ENCODE data around the gene KDELR3. TPM values are rescaled to one million over a fixed set of nuclear protein-coding genes. Genes with fewer than 3 reads are reported as not detected.

KDELR3 gene
- polyA plus RNA-seq, 1 donor (not counting 4 experiments of a cell fraction or from before 2014, with no cell fraction given) = 10.1 TPM

- Histone ChIP-seq H3K4me1 (ENCODE audit: control insufficient read depth, extremely low read depth, insufficient read depth, low read length) (peaks cover 20% of the 10 kb centered on the region), H3K9ac (ENCODE audit: control insufficient read depth, extremely low read depth, insufficient read depth, low read length) (no peak overlapping the region), H3K9me1 (ENCODE audit: control insufficient read depth, extremely low read depth, insufficient read depth, low read length) (no peaks in the 10 kb centered on the region), H3K27me3 (ENCODE audit: control insufficient read depth, extremely low read depth, insufficient read depth, low read length) (peaks cover 76% of the 10 kb centered on the region), H2AFZ (ENCODE audit: control insufficient read depth, low read length) (no peak overlapping the region), H3K4me3 (ENCODE audit: control insufficient read depth in 2 of 3, extremely low read depth in 1 of 3, insufficient read depth in 2 of 3, low read depth in 1 of 3, low read length in 3 of 3) (no peak overlapping the region), H4K20me1 (ENCODE audit: control insufficient read depth, extremely low read depth, insufficient read depth, low read length) (no peaks in the 10 kb centered on the region), H3K79me2 (ENCODE audit: control insufficient read depth, insufficient read depth, low read length) (no peaks in the 10 kb centered on the region), H3K9me3 (ENCODE audit: control insufficient read depth, low read depth, low read length) (no peaks in the 10 kb centered on the region), H3K36me3 (ENCODE audit: control insufficient read depth in 2 of 2, extremely low read depth in 1 of 2, insufficient read depth in 2 of 2, low read length in 2 of 2) (no peaks in the 10 kb centered on the region), H3K27ac (ENCODE audit: control insufficient read depth, insufficient read depth, low read length) (no peak overlapping the region), H3K4me2 (ENCODE audit: control insufficient read depth, extremely low read depth, insufficient read depth, low read depth, low read length) (no peak overlapping the region)
- DNase-seq (ENCODE audit: low read depth, low spot score) (no peak), FAIRE-seq (no peak)
- TF ChIP-seq CTCF (optimal IDR thresholded peaks at IDR 0.05 in 1 of 3, IDR thresholded peaks at IDR 0.05 in 1 of 3, conservative IDR thresholded peaks at IDR 0.05 in 1 of 3; ENCODE audit: extremely low read depth in 1 of 3, insufficient read depth in 2 of 3, low read length in 3 of 3) (no peak), EZH2 (IDR thresholded peaks at IDR 0.05; ENCODE audit: low read length) (no peak)
- dilution Hi-C loops (cut with MboI; ENCODE audit: extremely low pct_ligation_motif_present, low sequenced_read_pairs) = no loop called here
These were observed 13.9 kb upstream of the KDELR3 start for GRCh38 chr22:38453996-38454352.

DNA sequence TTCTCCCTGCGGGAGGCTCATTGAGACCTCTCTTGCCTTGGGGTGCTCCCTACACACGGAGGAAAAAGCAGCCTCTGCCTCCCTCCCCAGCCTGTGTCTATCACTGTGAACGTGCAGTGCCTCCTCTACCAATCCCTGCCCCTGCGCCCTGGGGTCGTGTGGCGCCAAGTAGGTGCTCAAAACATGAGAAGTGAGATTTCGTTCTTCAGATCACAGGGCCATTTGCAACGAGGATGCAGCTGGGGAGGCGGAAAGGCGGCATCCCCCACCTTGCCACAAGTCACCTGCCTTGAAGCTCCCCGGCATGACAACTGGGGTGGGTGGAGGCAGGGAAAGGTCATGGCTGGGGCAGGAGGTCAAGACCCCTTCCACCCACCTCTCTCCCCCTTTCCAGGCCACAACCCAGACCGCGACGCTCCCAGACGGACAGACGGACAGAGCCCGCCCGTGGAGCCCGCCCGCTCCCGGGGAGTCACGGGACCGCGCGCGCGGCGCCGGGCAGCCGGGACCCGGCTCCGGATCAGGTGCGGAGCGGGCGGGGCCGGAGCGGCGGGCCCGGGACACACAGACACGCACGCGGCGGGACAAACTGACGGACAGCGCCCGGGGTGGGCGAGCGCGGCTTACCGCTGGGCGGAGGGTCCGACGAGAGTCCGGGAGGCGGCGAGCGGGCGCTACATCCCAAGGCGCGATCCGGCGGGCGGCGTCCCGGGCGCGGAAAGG lies 13.4 kb upstream of the KDELR3 start:
- Histone ChIP-seq H3K4me2 (ENCODE audit: control insufficient read depth, extremely low read depth, insufficient read depth, low read depth, low read length) (peak overlapping the region; percentile 32), H4K20me1 (ENCODE audit: control insufficient read depth, extremely low read depth, insufficient read depth, low read length) (no peaks in the 10 kb centered on the region), H3K79me2 (ENCODE audit: control insufficient read depth, insufficient read depth, low read length) (no peaks in the 10 kb centered on the region), H3K4me1 (ENCODE audit: control insufficient read depth, extremely low read depth, insufficient read depth, low read length) (peaks cover 19% of the 10 kb centered on the region), H3K9me3 (ENCODE audit: control insufficient read depth, low read depth, low read length) (no peaks in the 10 kb centered on the region), H3K4me3 (ENCODE audit: control insufficient read depth in 2 of 3, extremely low read depth in 1 of 3, insufficient read depth in 2 of 3, low read depth in 1 of 3, low read length in 3 of 3) (no peak overlapping the region), H2AFZ (ENCODE audit: control insufficient read depth, low read length) (no peak overlapping the region), H3K36me3 (ENCODE audit: control insufficient read depth in 2 of 2, extremely low read depth in 1 of 2, insufficient read depth in 2 of 2, low read length in 2 of 2) (no peaks in the 10 kb centered on the region), H3K9me1 (ENCODE audit: control insufficient read depth, extremely low read depth, insufficient read depth, low read length) (no peaks in the 10 kb centered on the region), H3K27me3 (ENCODE audit: control insufficient read depth, extremely low read depth, insufficient read depth, low read length) (peaks cover 75% of the 10 kb centered on the region), H3K27ac (ENCODE audit: control insufficient read depth, insufficient read depth, low read length) (no peak overlapping the region), H3K9ac (ENCODE audit: control insufficient read depth, extremely low read depth, insufficient read depth, low read length) (no peak overlapping the region)
- DNase-seq (ENCODE audit: low read depth, low spot score) = no peak
- TF ChIP-seq CTCF (optimal IDR thresholded peaks at IDR 0.05 in 1 of 3, IDR thresholded peaks at IDR 0.05 in 1 of 3, conservative IDR thresholded peaks at IDR 0.05 in 1 of 3; ENCODE audit: extremely low read depth in 1 of 3, insufficient read depth in 2 of 3, low read length in 3 of 3) (no peak), EZH2 (IDR thresholded peaks at IDR 0.05; ENCODE audit: low read length) (peak; percentile 100)
- dilution Hi-C loops (cut with MboI; ENCODE audit: extremely low pct_ligation_motif_present, low sequenced_read_pairs) = no loop called here
- no peak for FAIRE-seq

All from keratinocyte (primary cell).